NOMO-1 treated with DMSO at 0.1 percent for 48 hours (cell line): Measurements from ENCODE around the gene PDE4D.
"Not testable (repeated sequence)": the region's sequence is repeated elsewhere in the genome, so short reads cannot be mapped to it uniquely, and the experiment has no call there.

Source experiments
- DNase-seq: peaks from one replicate; lab custom pipeline; 2025; ENCODE audit not compliant: unreplicated experiment; lab: John Stamatoyannopoulos, UW

PDE4D gene

GRCh38 chr5:59587489-59588337 lies 305.8 kb downstream of the PDE4D start:
- DNase-seq: no peak

- no peak for DNase-seq
Measured at GRCh38 chr5:59586841-59587240, 306.7 kb downstream of the PDE4D start.

GRCh38 chr5:59584858-59585846 lies 308.4 kb downstream of the PDE4D start:
- no peak for DNase-seq

- DNase-seq: no peak
Measured at GRCh38 chr5:59583810-59584562, 309.5 kb downstream of the PDE4D start.

GRCh38 chr5:59583151-59583809 lies 310.2 kb downstream of the PDE4D start:
- DNase-seq: no peak

GRCh38 chr5:59582746-59583145 lies 310.8 kb downstream of the PDE4D start:
- no peak for DNase-seq

- no peak for DNase-seq
Measured at GRCh38 chr5:59579824-59580167, 313.7 kb downstream of the PDE4D start.

- DNase-seq: no peak
Measured at GRCh38 chr5:59579101-59579823, 314.3 kb downstream of the PDE4D start.

GRCh38 chr5:59577485-59577884 lies 316.0 kb downstream of the PDE4D start:
- DNase-seq: no peak

- no peak for DNase-seq
Measured at GRCh38 chr5:59575648-59576445, 317.7 kb downstream of the PDE4D start.

- not testable (repeated sequence) for DNase-seq
Measured at GRCh38 chr5:59573509-59573908, 320.0 kb downstream of the PDE4D start.

GRCh38 chr5:59571067-59571466 lies 322.5 kb downstream of the PDE4D start:
- DNase-seq: no peak

GRCh38 chr5:59569608-59570334 lies 323.8 kb downstream of the PDE4D start:
- no peak for DNase-seq

GRCh38 chr5:59569158-59569557 lies 324.4 kb downstream of the PDE4D start:
- no peak for DNase-seq

GRCh38 chr5:59568161-59568560 lies 325.4 kb downstream of the PDE4D start:
- no peak for DNase-seq

GRCh38 chr5:59565551-59565950 lies 328.0 kb downstream of the PDE4D start:
- DNase-seq: no peak

GRCh38 chr5:59564895-59565294 lies 328.6 kb downstream of the PDE4D start:
- DNase-seq: no peak

- DNase-seq: no peak
Measured at GRCh38 chr5:59562756-59563389, 330.7 kb downstream of the PDE4D start.
